OCI-LY3 (cell line): ENCODE measurements around the gene CXCR5.

Source experiments
- CTCF ChIP-seq: fragments of 200-600, 300-600 bp; sonication (generic); IDR thresholded peaks from 2 replicates; pipeline ENCODE4 v1.5.1; 2014; ENCODE audit warnings: antibody characterized with exemption, low read length, low read depth
- EZH2phosphoT487 ChIP-seq: fragments of 200-600 bp; shearing (Covaris generic); IDR thresholded peaks from 2 replicates; pipeline ENCODE4 v1.6.1; 2018; ENCODE audit warnings: antibody characterized with exemption, mixed run types, low read depth

GRCh38 chr11:118845369-118845768 lies 38.3 kb upstream of the CXCR5 start:
- no peak for TF ChIP-seq CTCF
- TF ChIP-seq EZH2phosphoT487: no peak
